GM23338 (cell line): ENCODE measurements around the gene COL15A1. TPM values are rescaled to one million over a fixed set of nuclear protein-coding genes. Genes with fewer than 3 reads are reported as not detected.
A peak's percentile ranks its signal among the peaks of the same experiment; 100 is the strongest.

Experiments used
- ATAC-seq: fragments of 200-7000 bp; cut with Tn5 transposase; 3 replicates; pipeline ENCODE4 v1.9.1; 2020
- DNase-seq: peaks from one replicate; pipeline ENCODE4 v3.0.0-alpha.2; 2015; ENCODE audit warnings: low spot score
- H2AFZ ChIP-seq: fragments of 200-600 bp; sonication (generic); 2 replicates; pipeline ENCODE4 v1.8.0; 2016; ENCODE audit warnings: antibody characterized with exemption, mild to moderate bottlenecking, moderate library complexity
- H3F3A ChIP-seq: fragments of 200-600 bp; sonication (generic); replicated peaks from 2 replicates; pipeline ENCODE4 v1.8.0; 2017; ENCODE audit warnings: antibody characterized with exemption, mixed run types, low read depth
- H3K27ac ChIP-seq: fragments of 200-600 bp; sonication (generic); 2 replicates; pipeline ENCODE4 v1.6.1; 2016; ENCODE audit warnings: low read depth
- H3K27me3 ChIP-seq: fragments of 200-600 bp; sonication (generic); 2 replicates; pipeline ENCODE4 v1.8.0; 2016; ENCODE audit warnings: mild to moderate bottlenecking, mixed run types, moderate library complexity; ENCODE audit not compliant: insufficient read depth
- H3K36me3 ChIP-seq: fragments of 200-600 bp; sonication (generic); 2 replicates; pipeline ENCODE4 v1.8.0; 2016; ENCODE audit warnings: mild to moderate bottlenecking; ENCODE audit not compliant: insufficient read depth
- H3K4me1 ChIP-seq: fragments of 200-600 bp; sonication (generic); 2 replicates; pipeline ENCODE4 v1.8.0; 2016; ENCODE audit warnings: mild to moderate bottlenecking, moderate library complexity; ENCODE audit not compliant: insufficient read depth
- H3K4me2 ChIP-seq: fragments of 200-600 bp; sonication (generic); 2 replicates; pipeline ENCODE4 v1.7.1; 2017; ENCODE audit warnings: mixed run types
- H3K4me3 ChIP-seq: fragments of 200-600 bp; sonication (generic); 2 replicates; pipeline ENCODE4 v1.6.1; 2016; ENCODE audit warnings: mixed run types
- H3K79me2 ChIP-seq: fragments of 200-600 bp; sonication (generic); replicated peaks from 2 replicates; pipeline ENCODE4 v1.8.0; 2017; ENCODE audit warnings: mild to moderate bottlenecking; ENCODE audit not compliant: insufficient read depth
- H3K9me2 ChIP-seq: fragments of 200-600 bp; sonication (generic); 2 replicates; pipeline ENCODE4 v1.8.0; 2017; ENCODE audit not compliant: insufficient read depth
- H4K20me1 ChIP-seq: fragments of 200-600 bp; sonication (generic); replicated peaks from 2 replicates; pipeline ENCODE4 v1.8.0; 2017; ENCODE audit warnings: mild to moderate bottlenecking; ENCODE audit not compliant: insufficient read depth
- H3K27ac Mint-ChIP-seq: 2 replicates; pipeline ENCODE4 v1.8.0; 2020; ENCODE audit warnings: inconsistent platforms, mild to moderate bottlenecking, moderate library complexity, mixed read lengths
- H3K27me3 Mint-ChIP-seq: 3 replicates; pipeline ENCODE4 v1.8.0; 2022; ENCODE audit warnings: low read depth, mild to moderate bottlenecking, moderate library complexity, mixed read lengths, inconsistent platforms; ENCODE audit not compliant: insufficient read depth, poor library complexity
- H3K36me3 Mint-ChIP-seq: 3 replicates; pipeline ENCODE4 v1.8.0; 2021; ENCODE audit warnings: low read depth, mild to moderate bottlenecking, inconsistent platforms, moderate library complexity, mixed read lengths
- H3K4me1 Mint-ChIP-seq: 3 replicates; pipeline ENCODE4 v1.8.0; 2020; ENCODE audit warnings: mild to moderate bottlenecking, inconsistent platforms, mixed read lengths
- H3K4me3 Mint-ChIP-seq: 3 replicates; pipeline ENCODE4 v1.8.0; 2021; ENCODE audit warnings: moderate library complexity, mild to moderate bottlenecking, inconsistent platforms, mixed read lengths
- H3K9me3 Mint-ChIP-seq: 3 replicates; pipeline ENCODE4 v1.8.0; 2020; ENCODE audit warnings: moderate library complexity, mild to moderate bottlenecking, inconsistent platforms, mixed read lengths
- CREB1 ChIP-seq: fragments of 250-450 bp; sonication (Bioruptor Pico); IDR thresholded peaks from 2 replicates; pipeline ENCODE4 v1.5.0; 2020; ENCODE audit warnings: low read depth, mild to moderate bottlenecking, moderate library complexity
- CTCF ChIP-seq, 2 experiments: fragments of 200-600 bp in 1 of 2; sonication (generic) in 1 of 2; conservative IDR thresholded peaks; 2 replicates each; pipeline versions ENCODE4 v1.5.1 to v1.6.1; 2016 to 2017; ENCODE audit warnings: antibody characterized with exemption in 2 of 2, low read depth in 2 of 2, mild to moderate bottlenecking in 2 of 2, moderate library complexity in 1 of 2
- EZH2 ChIP-seq: fragments of 200-600 bp; sonication (generic); IDR thresholded peaks from one replicate; pipeline ENCODE4 v1.8.0; 2017; ENCODE audit warnings: antibody characterized with exemption, mild to moderate bottlenecking, low read depth; ENCODE audit not compliant: unreplicated experiment
- EZH2phosphoT487 ChIP-seq: fragments of 200-600 bp; sonication (generic); IDR thresholded peaks from one replicate; pipeline ENCODE4 v1.8.1; 2018; ENCODE audit warnings: antibody characterized with exemption; ENCODE audit not compliant: unreplicated experiment
- JUNB ChIP-seq: IDR thresholded peaks from one replicate; pipeline ENCODE4 v1.6.1; 2016; ENCODE audit warnings: antibody characterized with exemption; ENCODE audit not compliant: unreplicated experiment
- NANOG ChIP-seq: IDR thresholded peaks from 2 replicates; pipeline ENCODE4 v1.6.1; 2016; ENCODE audit warnings: antibody characterized with exemption, borderline replicate concordance
- POLR2AphosphoS5 ChIP-seq: IDR thresholded peaks from 2 replicates; pipeline ENCODE4 v1.6.1; 2016; ENCODE audit warnings: antibody characterized with exemption, low read depth
- STAT1 ChIP-seq: IDR thresholded peaks from one replicate; pipeline ENCODE4 v1.6.1; 2016; ENCODE audit warnings: antibody characterized with exemption; ENCODE audit not compliant: unreplicated experiment
- ZNF114 ChIP-seq: fragments of 250-450 bp; sonication (Bioruptor Pico); IDR thresholded peaks from 2 replicates; pipeline ENCODE4 v1.5.0; 2020; ENCODE audit warnings: mild to moderate bottlenecking, moderate library complexity
- ZNF331 ChIP-seq: fragments of 250-450 bp; sonication (Bioruptor Pico); IDR thresholded peaks from 2 replicates; pipeline ENCODE4 v1.5.0; 2020; ENCODE audit warnings: low read depth, mild to moderate bottlenecking, moderate library complexity
- ZNF462 ChIP-seq: fragments of 250-450 bp; sonication (Bioruptor Pico); IDR thresholded peaks from 2 replicates; pipeline ENCODE4 v1.5.0; 2020; ENCODE audit warnings: mild to moderate bottlenecking, moderate library complexity
- polyA plus RNA-seq: library from polyadenylated mRNA; unstranded; fragments of >200 nt; fragmentation: Nextera tagmentation; extraction: Ambion mirVana; gene quantifications from 2 replicates; pipeline ENCODE4 v1.2.1, GENCODE V29; 2016
- total RNA-seq: library from RNA; depleted of rRNA; stranded (reverse); fragments of >200 nt; shearing (Covaris generic); gene quantifications from 2 replicates; pipeline ENCODE4 v1.2.3, GENCODE V29; 2014
- TF ChIP-seq, protein P1 (sequence below): IDR thresholded peaks from one replicate; pipeline ENCODE4 v1.6.1; 2018; ENCODE audit warnings: antibody characterized with exemption; ENCODE audit not compliant: unreplicated experiment
- TF ChIP-seq, protein P2 (sequence below): IDR thresholded peaks from 2 replicates; pipeline ENCODE4 v1.6.1; 2016; ENCODE audit warnings: antibody characterized with exemption

The COL15A1 gene
- total and polyA plus RNA-seq, 2 experiments from 2014 or later = 0.17 to 0.18 TPM

DNA sequence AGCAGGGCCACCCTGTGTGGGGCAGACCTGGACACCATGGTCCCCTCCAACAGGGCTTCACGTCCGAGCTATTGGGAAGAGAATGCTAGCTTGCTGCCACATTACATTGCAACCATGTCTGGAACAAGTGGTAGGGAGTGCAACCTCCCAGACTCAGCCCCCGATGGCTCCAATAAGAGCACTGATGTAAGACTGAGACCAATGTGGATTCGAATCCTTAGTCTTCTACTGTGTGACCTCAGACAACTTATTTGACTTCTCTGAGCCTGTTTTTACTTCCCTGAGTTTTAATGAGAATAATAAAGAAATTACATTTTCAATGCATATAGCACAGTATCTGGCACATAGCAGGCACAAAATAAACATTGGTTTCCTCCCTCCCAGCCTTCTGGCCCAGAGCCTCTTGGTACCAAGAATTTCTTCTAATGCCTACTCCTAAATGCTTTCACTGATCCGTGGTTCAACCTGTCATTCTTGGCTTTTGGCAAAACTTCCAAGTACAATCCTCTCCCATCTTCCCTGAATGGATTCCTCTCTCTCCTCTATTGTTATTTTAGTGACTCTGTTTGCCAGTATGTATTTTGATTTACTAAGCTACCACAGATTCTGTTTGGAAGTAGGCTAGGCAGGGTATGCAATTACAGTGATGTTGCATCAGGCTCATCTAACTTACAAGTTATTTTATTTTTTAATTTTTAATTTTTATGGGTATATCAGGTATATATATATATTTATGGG is 34.6 kb upstream of the COL15A1 start:
- no peaks in the 10 kb centered on the region for H3K27me3 Mint-ChIP-seq
- peaks cover 4% of the 10 kb centered on the region for H3K4me1 Mint-ChIP-seq
- DNase-seq (no peak), ATAC-seq (no peak)
- TF ChIP-seq ZNF331 (no peak), EZH2 (no peak), CREB1 (CRISPR knock-in tag) (no peak), POLR2AphosphoS5 (no peak), JUNB (no peak), ZNF462 (CRISPR knock-in tag) (no peak), EZH2phosphoT487 (no peak), STAT1 (no peak), NANOG (no peak), ZNF114 (no peak), CTCF (conservative IDR thresholded peaks at IDR 0.05; ENCODE audit: low read depth in 2 of 2) (no peak)
- TF ChIP-seq, protein P1, sequence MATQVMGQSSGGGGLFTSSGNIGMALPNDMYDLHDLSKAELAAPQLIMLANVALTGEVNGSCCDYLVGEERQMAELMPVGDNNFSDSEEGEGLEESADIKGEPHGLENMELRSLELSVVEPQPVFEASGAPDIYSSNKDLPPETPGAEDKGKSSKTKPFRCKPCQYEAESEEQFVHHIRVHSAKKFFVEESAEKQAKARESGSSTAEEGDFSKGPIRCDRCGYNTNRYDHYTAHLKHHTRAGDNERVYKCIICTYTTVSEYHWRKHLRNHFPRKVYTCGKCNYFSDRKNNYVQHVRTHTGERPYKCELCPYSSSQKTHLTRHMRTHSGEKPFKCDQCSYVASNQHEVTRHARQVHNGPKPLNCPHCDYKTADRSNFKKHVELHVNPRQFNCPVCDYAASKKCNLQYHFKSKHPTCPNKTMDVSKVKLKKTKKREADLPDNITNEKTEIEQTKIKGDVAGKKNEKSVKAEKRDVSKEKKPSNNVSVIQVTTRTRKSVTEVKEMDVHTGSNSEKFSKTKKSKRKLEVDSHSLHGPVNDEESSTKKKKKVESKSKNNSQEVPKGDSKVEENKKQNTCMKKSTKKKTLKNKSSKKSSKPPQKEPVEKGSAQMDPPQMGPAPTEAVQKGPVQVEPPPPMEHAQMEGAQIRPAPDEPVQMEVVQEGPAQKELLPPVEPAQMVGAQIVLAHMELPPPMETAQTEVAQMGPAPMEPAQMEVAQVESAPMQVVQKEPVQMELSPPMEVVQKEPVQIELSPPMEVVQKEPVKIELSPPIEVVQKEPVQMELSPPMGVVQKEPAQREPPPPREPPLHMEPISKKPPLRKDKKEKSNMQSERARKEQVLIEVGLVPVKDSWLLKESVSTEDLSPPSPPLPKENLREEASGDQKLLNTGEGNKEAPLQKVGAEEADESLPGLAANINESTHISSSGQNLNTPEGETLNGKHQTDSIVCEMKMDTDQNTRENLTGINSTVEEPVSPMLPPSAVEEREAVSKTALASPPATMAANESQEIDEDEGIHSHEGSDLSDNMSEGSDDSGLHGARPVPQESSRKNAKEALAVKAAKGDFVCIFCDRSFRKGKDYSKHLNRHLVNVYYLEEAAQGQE = no peak
- TF ChIP-seq, protein P2, sequence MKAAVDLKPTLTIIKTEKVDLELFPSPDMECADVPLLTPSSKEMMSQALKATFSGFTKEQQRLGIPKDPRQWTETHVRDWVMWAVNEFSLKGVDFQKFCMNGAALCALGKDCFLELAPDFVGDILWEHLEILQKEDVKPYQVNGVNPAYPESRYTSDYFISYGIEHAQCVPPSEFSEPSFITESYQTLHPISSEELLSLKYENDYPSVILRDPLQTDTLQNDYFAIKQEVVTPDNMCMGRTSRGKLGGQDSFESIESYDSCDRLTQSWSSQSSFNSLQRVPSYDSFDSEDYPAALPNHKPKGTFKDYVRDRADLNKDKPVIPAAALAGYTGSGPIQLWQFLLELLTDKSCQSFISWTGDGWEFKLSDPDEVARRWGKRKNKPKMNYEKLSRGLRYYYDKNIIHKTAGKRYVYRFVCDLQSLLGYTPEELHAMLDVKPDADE = no peak
- Histone ChIP-seq H3K27ac (no peak overlapping the region), H3K79me2 (no peaks in the 10 kb centered on the region), H3K4me1 (no peaks in the 10 kb centered on the region), H3K4me2 (no peak overlapping the region), H3K4me3 (no peak overlapping the region), H2AFZ (peak overlapping the region; percentile 83), H3K27me3 (no peaks in the 10 kb centered on the region), H3K36me3 (no peaks in the 10 kb centered on the region), H4K20me1 (no peaks in the 10 kb centered on the region), H3K9me2 (no peaks in the 10 kb centered on the region), H3F3A (no peaks in the 10 kb centered on the region)
- no peak overlapping the region for H3K27ac Mint-ChIP-seq
- H3K4me3 Mint-ChIP-seq = no peak overlapping the region
- H3K36me3 Mint-ChIP-seq = no peaks in the 10 kb centered on the region
- no peaks in the 10 kb centered on the region for H3K9me3 Mint-ChIP-seq
